HEK293T (cell line): Measurements from ENCODE around the gene CACNG1.

Experiments used
- CTCF ChIA-PET: fragments of 350-600 bp; formaldehyde crosslinking; extraction: SDS; loops from one replicate; lab custom pipeline; 2021; ENCODE audit warnings: antibody characterized with exemption, inconsistent platforms; lab: Yijun Ruan, JAX
- POLR2A ChIA-PET: fragments of 350-600 bp; formaldehyde crosslinking; extraction: SDS; loops from one replicate; lab custom pipeline; 2020; ENCODE audit warnings: antibody characterized with exemption, inconsistent platforms; lab: Yijun Ruan, JAX
- DNase-seq: peaks from one replicate; pipeline ENCODE4 v3.0.0; 2012; ENCODE audit warnings: mixed read lengths; ENCODE audit errors: extremely low spot score
- ARNT ChIP-seq: fragments of 450-650 bp; IDR thresholded peaks from 2 replicates; pipeline ENCODE4 v1.6.1; 2017; ENCODE audit warnings: mild to moderate bottlenecking
- BHLHE40 ChIP-seq: fragments of 450-650 bp; IDR thresholded peaks from 2 replicates; pipeline ENCODE4 v1.6.1; 2016; ENCODE audit warnings: mild to moderate bottlenecking, moderate library complexity, borderline replicate concordance
- CTBP1 ChIP-seq: fragments of 450-650 bp; IDR thresholded peaks from 2 replicates; pipeline ENCODE4 v1.6.1; 2016; ENCODE audit warnings: borderline replicate concordance
- ELF4 ChIP-seq: fragments of 450-650 bp; IDR thresholded peaks from 2 replicates; pipeline ENCODE4 v1.6.1; 2017; ENCODE audit warnings: antibody characterized with exemption
- FOXA1 ChIP-seq: fragments of 450-650 bp; IDR thresholded peaks from 2 replicates; pipeline ENCODE4 v1.6.1; 2016; ENCODE audit warnings: mild to moderate bottlenecking
- FOXK2 ChIP-seq: fragments of 450-650 bp; IDR thresholded peaks from 2 replicates; pipeline ENCODE4 v1.6.1; 2016; ENCODE audit warnings: mild to moderate bottlenecking
- FOXM1 ChIP-seq: fragments of 450-650 bp; IDR thresholded peaks from 2 replicates; pipeline ENCODE4 v1.6.1; 2017; ENCODE audit warnings: mild to moderate bottlenecking, borderline replicate concordance
- HDGF ChIP-seq: fragments of 450-650 bp; IDR thresholded peaks from 2 replicates; pipeline ENCODE4 v1.6.1; 2017; ENCODE audit warnings: antibody characterized with exemption, borderline replicate concordance
- L3MBTL2 ChIP-seq: fragments of 450-650 bp; conservative IDR thresholded peaks from 2 replicates; pipeline ENCODE4 v1.6.1; 2016; ENCODE audit warnings: mild to moderate bottlenecking
- LEF1 ChIP-seq: fragments of 450-650 bp; IDR thresholded peaks from 2 replicates; pipeline ENCODE4 v1.6.1; 2017; ENCODE audit warnings: mild to moderate bottlenecking, borderline replicate concordance
- NFRKB ChIP-seq: fragments of 450-650 bp; IDR thresholded peaks from 2 replicates; pipeline ENCODE4 v1.6.1; 2016; ENCODE audit warnings: mild to moderate bottlenecking, moderate library complexity
- SP1 ChIP-seq: fragments of 450-650 bp; IDR thresholded peaks from 2 replicates; pipeline ENCODE4 v1.6.1; 2017
- SUZ12 ChIP-seq: fragments of 450-650 bp; IDR thresholded peaks from 2 replicates; pipeline ENCODE4 v1.6.1; 2016; ENCODE audit warnings: mild to moderate bottlenecking
- TARDBP ChIP-seq: fragments of 450-650 bp; IDR thresholded peaks from 2 replicates; pipeline ENCODE4 v1.6.1; 2016
- ZNF384 ChIP-seq: fragments of 450-650 bp; IDR thresholded peaks from 2 replicates; pipeline ENCODE4 v1.6.1; 2016
- TF ChIP-seq, protein P1 (sequence below): fragments of 450-650 bp; IDR thresholded peaks from 2 replicates; pipeline ENCODE4 v1.6.1; 2016

Gene CACNG1

DNA sequence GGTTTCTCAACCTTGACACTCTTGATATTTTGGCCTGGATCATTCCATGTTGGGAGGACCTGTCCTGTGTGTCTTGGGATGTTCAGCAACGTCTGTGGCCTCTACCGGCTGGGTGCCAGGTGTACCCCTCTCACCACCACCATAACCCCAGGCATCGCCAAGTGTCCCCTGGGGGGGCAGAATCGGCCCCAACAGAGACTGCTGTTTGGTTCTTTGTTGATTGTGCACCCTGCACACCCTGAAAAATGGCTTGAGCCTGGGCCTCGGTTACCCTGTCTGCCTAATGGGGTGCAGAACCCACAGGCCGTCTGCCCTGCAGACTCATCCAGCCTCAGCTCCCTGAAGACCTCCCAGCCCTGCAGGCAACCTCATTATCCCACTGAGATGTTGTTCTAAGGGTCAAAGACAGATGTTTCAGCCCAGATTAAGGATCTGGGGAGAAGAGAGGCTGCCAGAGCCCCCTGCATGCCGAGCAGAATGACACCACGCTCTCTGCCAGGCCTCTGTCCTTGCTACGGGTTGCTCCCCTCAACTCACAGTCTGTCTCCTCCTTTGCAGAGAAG lies 9.2 kb downstream of the CACNG1 start:
- DNase-seq, result no peak
- CTCF ChIA-PET, result no interaction called here
- POLR2A ChIA-PET, result no interaction called here
- TF ChIP-seq HDGF (no peak), NFRKB (no peak), ELF4 (no peak), ARNT (no peak), SUZ12 (no peak), ZNF384 (no peak), BHLHE40 (no peak), LEF1 (no peak), FOXM1 (no peak), TARDBP (no peak), CTBP1 (no peak), FOXK2 (no peak), L3MBTL2 (no peak), SP1 (no peak)
- TF ChIP-seq, protein P1, sequence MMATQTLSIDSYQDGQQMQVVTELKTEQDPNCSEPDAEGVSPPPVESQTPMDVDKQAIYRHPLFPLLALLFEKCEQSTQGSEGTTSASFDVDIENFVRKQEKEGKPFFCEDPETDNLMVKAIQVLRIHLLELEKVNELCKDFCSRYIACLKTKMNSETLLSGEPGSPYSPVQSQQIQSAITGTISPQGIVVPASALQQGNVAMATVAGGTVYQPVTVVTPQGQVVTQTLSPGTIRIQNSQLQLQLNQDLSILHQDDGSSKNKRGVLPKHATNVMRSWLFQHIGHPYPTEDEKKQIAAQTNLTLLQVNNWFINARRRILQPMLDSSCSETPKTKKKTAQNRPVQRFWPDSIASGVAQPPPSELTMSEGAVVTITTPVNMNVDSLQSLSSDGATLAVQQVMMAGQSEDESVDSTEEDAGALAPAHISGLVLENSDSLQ, result no peak

DNA sequence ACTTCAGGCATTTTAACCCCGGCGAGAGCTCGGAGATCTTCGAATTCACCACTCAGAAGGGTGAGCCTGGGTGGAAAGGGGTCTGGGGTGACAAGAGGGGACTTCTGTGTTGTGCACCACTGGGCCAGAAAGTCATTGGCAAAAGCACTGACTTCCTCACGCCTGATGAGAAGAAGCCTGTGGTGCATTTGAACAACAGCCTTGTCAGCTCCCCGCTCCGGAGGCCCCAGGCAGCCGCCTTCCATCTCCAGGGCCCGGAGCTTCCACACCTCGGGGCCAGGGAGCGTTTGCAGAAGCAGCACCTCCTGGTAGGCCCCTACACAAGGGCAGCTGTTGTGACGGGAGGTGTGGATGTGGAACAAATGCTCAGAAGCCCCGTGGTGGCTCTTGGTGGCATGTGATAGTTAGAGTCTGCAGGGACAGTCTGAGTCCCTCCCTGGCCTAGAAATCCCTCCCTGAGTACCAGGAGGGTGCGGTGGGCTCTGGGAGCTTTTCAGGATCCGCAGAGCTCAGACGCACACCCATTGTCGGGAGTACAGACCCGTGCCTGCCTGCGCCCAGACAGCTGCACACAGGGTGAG lies 9.7 kb downstream of the CACNG1 start:
- DNase-seq, result no peak
- CTCF ChIA-PET, result no interaction called here
- POLR2A ChIA-PET, result no interaction called here
- TF ChIP-seq SUZ12, result no peak

DNA sequence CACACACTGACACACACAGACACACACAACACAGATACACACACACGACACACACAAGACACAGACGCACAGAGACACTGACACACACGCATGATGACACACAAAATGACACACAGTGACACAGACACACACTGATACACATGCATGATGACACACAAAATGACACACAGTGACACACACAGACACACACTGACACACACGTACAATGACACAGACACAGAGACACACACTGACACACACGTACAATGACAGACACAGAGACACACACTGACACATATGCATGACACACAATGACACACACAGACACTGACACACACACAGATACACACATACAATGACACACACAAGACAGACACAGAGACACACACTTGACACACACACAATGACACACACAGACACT lies 10.3 kb downstream of the CACNG1 start:
- ChIA-PET POLR2A (no interaction called here), CTCF (no interaction called here)
- no peak for DNase-seq
- TF ChIP-seq FOXA1, result no peak
- no peak for TF ChIP-seq ELF4
- no peak for TF ChIP-seq HDGF
- TF ChIP-seq SP1, result no peak
- no peak for TF ChIP-seq LEF1
- no peak for TF ChIP-seq SUZ12
- TF ChIP-seq CTBP1, result peak; percentile 21; the same call in 1 of the 2 replicates
- TF ChIP-seq L3MBTL2, result no peak
- TF ChIP-seq, protein P1, result no peak
- TF ChIP-seq FOXK2, result no peak
- TF ChIP-seq NFRKB, result no peak
- TF ChIP-seq ZNF384, result no peak
- peak; percentile 15; the same call in 1 of the 2 replicates for TF ChIP-seq TARDBP
- no peak for TF ChIP-seq ARNT
- no peak for TF ChIP-seq FOXM1

DNA sequence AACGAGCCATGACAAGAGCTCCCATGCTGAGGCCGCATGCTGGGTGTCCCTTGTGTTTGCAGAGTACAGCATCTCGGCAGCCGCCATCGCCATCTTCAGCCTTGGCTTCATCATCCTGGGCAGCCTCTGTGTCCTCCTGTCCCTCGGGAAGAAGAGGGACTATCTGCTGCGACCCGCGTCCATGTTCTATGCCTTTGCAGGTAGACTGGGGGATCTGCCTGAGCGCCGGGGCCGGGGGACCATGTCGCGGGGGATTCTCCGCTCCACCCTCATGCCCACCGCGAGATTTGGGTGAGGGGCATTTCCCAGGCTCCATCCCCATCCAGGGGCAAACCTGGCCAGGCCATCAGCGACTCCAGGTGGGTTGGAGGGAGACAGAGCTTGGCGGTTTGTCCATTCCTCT lies 10.7 kb downstream of the CACNG1 start:
- TF ChIP-seq CTBP1 (no peak), FOXK2 (no peak), NFRKB (no peak), SP1 (no peak), FOXM1 (no peak), ELF4 (no peak), TARDBP (no peak), ARNT (no peak), FOXA1 (no peak), BHLHE40 (no peak), SUZ12 (no peak), LEF1 (no peak), L3MBTL2 (no peak), HDGF (no peak), ZNF384 (no peak)
- TF ChIP-seq, protein P1, result no peak
- POLR2A ChIA-PET, result no interaction called here
- CTCF ChIA-PET, result no interaction called here
- DNase-seq, result no peak

DNA sequence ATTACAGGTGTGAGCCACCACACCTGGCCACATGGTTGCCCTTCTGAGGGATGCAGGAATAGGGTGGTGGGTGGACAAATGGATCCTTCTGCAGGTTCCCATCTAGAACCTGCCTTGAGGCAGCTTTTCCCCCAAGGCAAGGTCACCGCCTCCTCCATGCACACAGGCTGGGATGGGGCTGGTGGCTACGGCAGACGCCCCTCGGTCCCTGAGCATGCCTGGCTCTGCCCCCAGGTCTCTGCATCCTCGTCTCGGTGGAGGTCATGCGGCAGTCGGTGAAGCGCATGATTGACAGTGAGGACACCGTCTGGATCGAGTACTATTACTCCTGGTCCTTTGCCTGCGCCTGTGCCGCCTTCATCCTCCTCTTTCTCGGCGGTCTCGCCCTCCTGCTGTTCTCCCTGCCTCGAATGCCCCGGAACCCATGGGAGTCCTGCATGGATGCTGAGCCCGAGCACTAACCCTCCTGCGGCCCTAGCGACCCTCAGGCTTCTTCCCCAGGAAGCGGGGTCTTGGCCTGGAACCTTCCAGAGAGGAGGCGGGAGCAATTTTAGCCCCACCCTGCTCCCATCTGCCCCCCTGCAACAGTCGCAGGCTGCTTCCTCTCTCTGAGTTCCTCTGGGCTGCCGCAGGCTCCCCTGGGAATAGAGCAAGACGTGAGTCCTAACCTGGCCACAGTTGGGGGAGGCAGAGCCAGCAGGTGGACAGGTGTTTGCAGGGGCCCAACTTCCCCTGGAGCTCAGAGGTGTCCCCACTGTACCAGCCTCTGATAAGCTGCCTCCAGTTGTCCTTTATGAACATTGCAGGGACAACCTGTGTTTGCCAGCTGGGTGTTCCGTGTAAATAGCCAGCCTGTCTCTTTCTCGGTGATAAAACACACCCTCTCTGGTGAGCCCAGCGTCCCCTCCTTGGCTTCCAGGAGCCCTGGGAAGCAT lies 11.7 kb downstream of the CACNG1 start:
- ChIA-PET POLR2A (no interaction called here), CTCF (no interaction called here)
- DNase-seq, result no peak
- TF ChIP-seq FOXA1, result no peak
- TF ChIP-seq, protein P1, result no peak
